Type B pancreatic cell (in vitro differentiated cells): ENCODE measurements around the gene SQSTM1. TPM values are rescaled to one million over a fixed set of nuclear protein-coding genes. Genes with fewer than 3 reads are reported as not detected.
A peak's percentile ranks its signal among the peaks of the same experiment; 100 is the strongest.
"Not testable (repeated sequence)": the region's sequence is repeated elsewhere in the genome, so short reads cannot be mapped to it uniquely, and the experiment has no call there.

ENCODE experiments used
- DNase-seq: peaks from one replicate; pipeline ENCODE4 v3.0.0; 2021; ENCODE audit warnings: mixed read lengths; ENCODE audit not compliant: unreplicated experiment; ENCODE audit errors: extremely low spot score
- H3K27ac Mint-ChIP-seq: 2 replicates; pipeline ENCODE4 v1.8.0; 2021; ENCODE audit warnings: mild to moderate bottlenecking, mixed read lengths
- H3K27me3 Mint-ChIP-seq: 2 replicates; pipeline ENCODE4 v1.8.0; 2021; ENCODE audit warnings: mixed read lengths
- H3K36me3 Mint-ChIP-seq: 2 replicates; pipeline ENCODE4 v1.8.0; 2021; ENCODE audit warnings: mixed read lengths
- H3K4me1 Mint-ChIP-seq: one replicate; pipeline ENCODE4 v1.8.0; 2021; ENCODE audit warnings: mixed read lengths; ENCODE audit not compliant: unreplicated experiment
- H3K4me3 Mint-ChIP-seq: 2 replicates; pipeline ENCODE4 v1.8.0; 2021; ENCODE audit warnings: mild to moderate bottlenecking, mixed read lengths
- H3K9me3 Mint-ChIP-seq: 2 replicates; pipeline ENCODE4 v1.8.0; 2021; ENCODE audit warnings: mixed read lengths
- total RNA-seq: library from RNA; stranded (reverse); gene quantifications from 2 replicates; pipeline ENCODE4 v1.2.1, GENCODE V29; 2021; ENCODE audit warnings: low replicate concordance
- TF ChIP-seq, protein P1 (sequence below): fragments of 200-600 bp; sonication (generic); conservative IDR thresholded peaks from 2 replicates; pipeline ENCODE4 v1.5.0; 2021; ENCODE audit warnings: antibody characterized with exemption, mild to moderate bottlenecking

The SQSTM1 gene
- total RNA-seq, 1 donor from 2014 or later: 133 TPM

DNA sequence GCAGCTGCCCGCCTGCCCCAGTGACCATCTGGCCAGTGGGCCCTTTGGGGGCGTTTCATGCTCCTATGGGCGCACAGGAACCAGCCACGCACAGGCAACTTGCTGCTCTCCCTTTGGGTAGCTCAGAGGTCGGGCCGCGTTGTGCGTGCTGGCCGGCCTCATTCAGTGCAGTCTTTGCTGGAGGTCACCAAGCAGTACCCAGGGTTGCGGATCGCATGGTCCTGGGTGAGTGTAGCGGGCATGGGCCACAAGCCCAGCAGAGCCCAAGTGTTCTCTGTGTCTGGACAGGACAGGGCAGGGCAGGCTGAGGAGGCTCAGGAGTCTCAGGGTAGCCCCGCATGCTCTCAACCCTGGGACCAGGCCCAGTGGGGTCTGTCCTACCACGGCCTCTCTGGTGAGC, 47.8 kb downstream of the SQSTM1 start:
- Mint-ChIP-seq H3K27me3 (no peaks in the 10 kb centered on the region), H3K4me1 (peaks cover 4% of the 10 kb centered on the region), H3K4me3 (no peak overlapping the region), H3K9me3 (no peaks in the 10 kb centered on the region), H3K27ac (no peak overlapping the region), H3K36me3 (peaks cover 7% of the 10 kb centered on the region)
- TF ChIP-seq, protein P1, sequence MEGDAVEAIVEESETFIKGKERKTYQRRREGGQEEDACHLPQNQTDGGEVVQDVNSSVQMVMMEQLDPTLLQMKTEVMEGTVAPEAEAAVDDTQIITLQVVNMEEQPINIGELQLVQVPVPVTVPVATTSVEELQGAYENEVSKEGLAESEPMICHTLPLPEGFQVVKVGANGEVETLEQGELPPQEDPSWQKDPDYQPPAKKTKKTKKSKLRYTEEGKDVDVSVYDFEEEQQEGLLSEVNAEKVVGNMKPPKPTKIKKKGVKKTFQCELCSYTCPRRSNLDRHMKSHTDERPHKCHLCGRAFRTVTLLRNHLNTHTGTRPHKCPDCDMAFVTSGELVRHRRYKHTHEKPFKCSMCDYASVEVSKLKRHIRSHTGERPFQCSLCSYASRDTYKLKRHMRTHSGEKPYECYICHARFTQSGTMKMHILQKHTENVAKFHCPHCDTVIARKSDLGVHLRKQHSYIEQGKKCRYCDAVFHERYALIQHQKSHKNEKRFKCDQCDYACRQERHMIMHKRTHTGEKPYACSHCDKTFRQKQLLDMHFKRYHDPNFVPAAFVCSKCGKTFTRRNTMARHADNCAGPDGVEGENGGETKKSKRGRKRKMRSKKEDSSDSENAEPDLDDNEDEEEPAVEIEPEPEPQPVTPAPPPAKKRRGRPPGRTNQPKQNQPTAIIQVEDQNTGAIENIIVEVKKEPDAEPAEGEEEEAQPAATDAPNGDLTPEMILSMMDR: no peak
- DNase-seq: no peak

DNA sequence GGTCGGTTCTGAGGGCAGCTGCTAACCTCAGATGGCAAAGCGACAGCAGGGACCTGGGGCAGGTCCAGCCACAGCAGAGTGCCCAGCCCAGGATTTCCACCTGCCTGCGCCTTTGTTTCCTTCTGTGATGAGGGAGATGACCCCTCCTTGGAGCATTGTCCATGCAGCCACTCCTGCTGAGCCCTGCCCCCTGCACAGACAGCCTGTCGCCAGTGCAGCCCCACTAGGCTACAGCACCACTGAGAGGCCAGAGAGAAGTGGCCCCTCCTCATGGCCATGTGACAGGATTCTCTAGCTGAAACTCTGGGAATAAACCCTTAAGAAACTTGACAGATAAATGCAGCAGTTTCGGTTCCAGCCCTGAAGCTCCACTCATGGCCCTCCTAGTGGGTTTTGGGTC, 48.4 kb downstream of the SQSTM1 start:
- no peak overlapping the region for H3K4me3 Mint-ChIP-seq
- TF ChIP-seq, protein P1: no peak
- peaks cover 7% of the 10 kb centered on the region for H3K36me3 Mint-ChIP-seq
- no peak overlapping the region for H3K27ac Mint-ChIP-seq
- H3K4me1 Mint-ChIP-seq: peaks cover 4% of the 10 kb centered on the region
- H3K9me3 Mint-ChIP-seq: no peaks in the 10 kb centered on the region
- DNase-seq: no peak
- H3K27me3 Mint-ChIP-seq: no peaks in the 10 kb centered on the region

DNA sequence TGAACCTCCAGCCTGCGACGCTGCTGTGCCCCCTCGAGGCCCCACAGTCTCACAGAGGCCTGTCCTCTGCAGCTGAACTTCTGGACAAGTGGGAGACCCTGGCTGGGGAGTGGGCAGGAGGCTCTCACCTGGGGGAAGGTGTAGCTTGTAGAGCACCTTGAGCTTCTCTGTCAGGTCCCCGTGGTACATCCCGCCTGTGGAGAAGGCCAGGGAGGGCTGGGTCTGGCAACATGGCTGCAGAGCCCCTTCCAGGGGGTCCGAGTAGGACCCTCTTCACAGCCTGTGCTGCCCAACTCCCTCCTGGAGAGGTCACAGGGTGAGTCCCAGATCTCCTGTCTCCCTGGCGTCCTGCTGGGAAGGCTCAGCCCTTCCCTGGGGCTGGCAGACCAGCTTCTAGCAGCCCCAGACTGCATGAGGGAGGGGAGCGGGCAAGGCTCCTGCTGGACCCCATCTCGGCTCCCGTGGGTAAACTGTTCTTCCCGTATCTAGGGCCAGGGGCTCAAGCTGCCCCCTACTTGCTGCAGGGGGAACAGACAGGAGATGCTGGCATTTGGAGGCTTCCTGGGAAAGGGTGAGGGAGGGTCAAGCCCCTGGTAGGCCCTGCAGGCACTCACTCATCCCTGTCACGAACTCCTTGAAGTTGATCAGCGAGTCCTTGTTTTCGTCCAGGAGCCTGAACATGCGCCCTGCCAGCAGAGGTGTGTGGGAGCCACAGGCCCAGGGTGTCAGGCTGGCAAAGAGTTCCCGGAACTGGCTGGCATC, 49.1 kb downstream of the SQSTM1 start:
- peaks cover 7% of the 10 kb centered on the region for H3K36me3 Mint-ChIP-seq
- peaks cover 4% of the 10 kb centered on the region for H3K4me1 Mint-ChIP-seq
- DNase-seq: no peak
- H3K4me3 Mint-ChIP-seq: no peak overlapping the region
- no peaks in the 10 kb centered on the region for H3K9me3 Mint-ChIP-seq
- H3K27me3 Mint-ChIP-seq: no peaks in the 10 kb centered on the region
- no peak overlapping the region for H3K27ac Mint-ChIP-seq
- TF ChIP-seq, protein P1: no peak

DNA sequence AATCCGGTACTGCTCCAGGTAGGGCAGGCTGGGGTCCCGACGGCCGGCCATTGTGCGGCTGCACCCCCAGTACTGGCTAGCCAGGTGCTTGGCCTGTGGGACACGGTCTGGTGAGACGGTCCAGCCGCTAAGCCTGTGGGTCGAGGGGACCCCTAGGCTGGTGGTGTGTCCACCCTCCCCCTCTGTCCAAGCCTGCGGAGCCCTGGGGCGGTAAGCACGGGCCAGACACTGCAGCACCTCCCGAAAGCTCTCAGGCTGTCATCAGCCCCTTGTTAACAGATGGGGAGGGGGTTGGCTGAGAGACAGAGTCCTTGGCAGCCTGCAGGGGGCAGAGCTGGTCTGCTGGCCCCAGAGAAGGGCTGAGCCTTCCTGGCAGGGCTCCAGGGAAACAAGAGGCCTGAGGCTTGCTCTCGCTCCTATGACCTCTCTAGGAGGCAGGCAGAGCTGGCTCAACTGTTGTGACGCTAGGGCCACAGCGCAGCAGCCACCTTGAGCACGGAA, 49.7 kb downstream of the SQSTM1 start:
- Mint-ChIP-seq H3K36me3 (peaks cover 6% of the 10 kb centered on the region), H3K4me1 (peaks cover 4% of the 10 kb centered on the region), H3K27me3 (no peaks in the 10 kb centered on the region), H3K4me3 (no peak overlapping the region), H3K27ac (peak overlapping the region; percentile 51), H3K9me3 (no peaks in the 10 kb centered on the region)
- TF ChIP-seq, protein P1: peak; percentile 65
- DNase-seq: no peak

DNA sequence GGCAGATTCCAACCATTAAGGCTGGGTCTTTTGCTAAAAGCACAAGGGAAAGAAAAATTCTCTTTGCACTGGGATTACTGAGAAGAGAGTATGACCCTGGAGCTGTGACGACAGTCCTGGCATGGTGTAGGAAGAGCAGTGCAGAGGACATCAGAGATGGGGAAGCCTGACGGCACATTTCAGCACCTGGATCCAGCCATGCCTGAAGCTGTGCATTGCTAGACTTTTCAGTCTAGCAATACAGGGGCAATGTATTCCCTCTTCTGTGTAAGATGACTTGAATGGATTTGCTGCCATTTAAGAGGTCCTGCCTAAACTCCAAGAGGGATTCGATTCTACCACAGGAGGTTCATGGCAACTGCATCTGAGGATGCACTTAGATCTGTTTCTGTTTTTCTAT, 50.2 kb downstream of the SQSTM1 start:
- TF ChIP-seq, protein P1: no peak
- H3K4me3 Mint-ChIP-seq: no peak overlapping the region
- no peaks in the 10 kb centered on the region for H3K9me3 Mint-ChIP-seq

DNA sequence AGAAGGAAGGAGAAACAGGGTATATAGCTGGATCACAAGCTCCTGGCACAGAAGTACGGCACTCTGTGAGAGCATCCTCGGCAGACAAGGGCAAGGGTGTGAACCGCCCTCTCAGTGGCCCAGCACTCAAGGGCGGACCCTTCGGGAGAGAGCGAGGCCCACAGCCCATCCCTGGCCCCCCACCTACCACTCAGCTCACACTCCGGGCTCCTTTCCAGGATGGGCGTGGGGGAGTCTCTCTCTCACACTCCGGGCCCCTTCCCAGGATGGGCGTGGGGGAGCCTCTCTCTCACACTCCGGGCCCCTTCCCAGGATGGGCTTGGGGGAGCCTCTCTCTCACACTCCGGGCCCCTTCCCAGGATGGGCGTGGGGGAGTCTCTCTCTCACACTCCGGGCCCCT, 50.8 kb downstream of the SQSTM1 start:
- not testable (repeated sequence) for H3K36me3 Mint-ChIP-seq, H3K27ac Mint-ChIP-seq, H3K4me1 Mint-ChIP-seq, H3K4me3 Mint-ChIP-seq, DNase-seq, H3K9me3 Mint-ChIP-seq, H3K27me3 Mint-ChIP-seq

More for the DNA sequence above, 50.2 kb downstream of the SQSTM1 start:
- Mint-ChIP-seq H3K27me3 (no peaks in the 10 kb centered on the region), H3K36me3 (peaks cover 6% of the 10 kb centered on the region), H3K27ac (peak overlapping the region; percentile 51), H3K4me1 (peaks cover 4% of the 10 kb centered on the region)
- no peak for DNase-seq
